Stimulated activated CD4-positive, alpha-beta T cell treated with anti-CD3 and anti-CD28 coated beads, Interleukin-12 subunit alpha, Interleukin-12 subunit beta, amount 100 ng/mL, for 48 hours (primary cell): Measurements from ENCODE around the gene LEMD2.

Source experiments
- DNase-seq, 3 donors: peaks; one replicate each; pipeline ENCODE4 v3.0.0-alpha.2; 2020; ENCODE audit warnings: low read depth in 2 of 3, low spot score in 1 of 3

The LEMD2 gene

GRCh38 chr6:33797626-33798342 is 8.9 kb upstream of the LEMD2 start:
- no peak for DNase-seq

- no peak for DNase-seq
Observed at GRCh38 chr6:33794910-33795623, 6.1 kb upstream of the LEMD2 start.

GRCh38 chr6:33792981-33793380 is 4.1 kb upstream of the LEMD2 start:
- no peak for DNase-seq

- no peak for DNase-seq
Observed at GRCh38 chr6:33791620-33792019, 2.7 kb upstream of the LEMD2 start.

- DNase-seq = no peak
Observed at GRCh38 chr6:33790910-33791309, 2.0 kb upstream of the LEMD2 start.

GRCh38 chr6:33790379-33790778 is 1.4 kb upstream of the LEMD2 start:
- DNase-seq = no peak

- no peak for DNase-seq
Observed at GRCh38 chr6:33789550-33789895, 593 bp upstream of the LEMD2 start.

- peak; percentile 22 to 42 (median 24) for DNase-seq
Observed at GRCh38 chr6:33787954-33788693, 806 bp downstream of the LEMD2 start.

GRCh38 chr6:33787346-33787953 is 1.5 kb downstream of the LEMD2 start:
- no peak for DNase-seq

GRCh38 chr6:33786736-33787135 is 2.2 kb downstream of the LEMD2 start:
- no peak for DNase-seq

GRCh38 chr6:33785778-33786177 is 3.2 kb downstream of the LEMD2 start:
- DNase-seq = no peak

GRCh38 chr6:33784787-33785186 is 4.1 kb downstream of the LEMD2 start:
- DNase-seq = no peak

- DNase-seq = no peak
Observed at GRCh38 chr6:33783781-33784520, 5.0 kb downstream of the LEMD2 start.

GRCh38 chr6:33782561-33782960 is 6.4 kb downstream of the LEMD2 start:
- DNase-seq = no peak

GRCh38 chr6:33781131-33781975 is 7.6 kb downstream of the LEMD2 start:
- DNase-seq = no peak

- no peak for DNase-seq
Observed at GRCh38 chr6:33779895-33780294, 9.0 kb downstream of the LEMD2 start.

- no peak for DNase-seq
Observed at GRCh38 chr6:33779290-33779689, 9.6 kb downstream of the LEMD2 start.

GRCh38 chr6:33778444-33779121 is 10.3 kb downstream of the LEMD2 start:
- no peak for DNase-seq
